GM19452 (cell line): ENCODE data around the gene HSPA12A.

ENCODE experiments used
- ATAC-seq: cut with Tn5 transposase; IDR thresholded peaks from one replicate; pipeline ENCODE4 v1.9.1; 2021; ENCODE audit not compliant: unreplicated experiment

Gene HSPA12A

GRCh38 chr10:116744163-116744753 lies 1.9 kb upstream of the HSPA12A start:
- ATAC-seq = no peak

- ATAC-seq = no peak
Observed at GRCh38 chr10:116743266-116744064, 1.1 kb upstream of the HSPA12A start.

DNA sequence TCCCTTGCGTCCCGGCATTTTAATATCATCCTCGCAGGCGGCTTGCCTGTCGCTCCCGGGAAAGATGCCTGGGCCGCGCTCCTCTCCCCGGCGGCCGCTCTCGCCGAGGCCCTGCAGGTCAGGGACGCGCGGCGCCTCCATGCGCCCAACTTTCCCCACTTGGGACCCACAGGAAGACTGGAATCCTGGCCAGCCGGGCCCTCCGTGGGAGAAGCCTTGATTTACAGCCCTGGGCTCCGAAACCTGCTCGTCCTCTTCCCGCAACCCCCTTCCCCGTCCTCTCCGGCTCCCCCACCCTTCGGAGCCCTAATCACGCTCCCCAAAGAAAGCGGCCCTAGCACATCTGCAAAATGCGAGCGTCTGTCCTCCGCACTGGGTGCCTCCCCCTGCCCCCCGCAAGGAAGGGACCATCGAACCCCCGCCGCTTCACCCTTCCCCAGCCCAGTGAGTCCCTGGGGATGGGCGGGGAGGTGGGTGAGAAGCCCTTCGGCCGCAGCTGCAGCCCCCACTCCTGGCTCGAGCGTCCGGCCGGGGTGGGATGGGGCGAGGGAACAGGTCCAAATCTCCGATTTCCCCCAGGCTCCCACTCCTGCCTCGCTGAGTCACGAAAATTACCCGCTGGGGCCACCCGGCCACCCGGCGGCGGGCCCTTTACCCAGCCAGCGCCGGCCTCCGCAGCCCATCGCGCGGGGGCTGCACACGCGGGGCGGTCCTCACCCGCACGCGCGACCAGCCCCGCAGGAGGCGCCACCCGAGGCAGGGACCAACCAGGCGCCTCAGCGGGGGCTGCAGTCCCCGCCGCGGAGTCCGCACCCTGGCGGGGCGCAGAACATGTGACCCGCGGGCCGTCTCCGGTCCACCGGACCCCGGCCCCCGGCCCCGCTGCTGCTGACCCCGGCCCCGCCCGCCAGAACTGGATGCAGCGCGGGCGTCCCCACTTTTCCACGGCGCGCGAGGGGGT lies 695 bp downstream of the HSPA12A start:
- ATAC-seq = peak; percentile 11

GRCh38 chr10:116740971-116741370 lies 1.4 kb downstream of the HSPA12A start:
- ATAC-seq = no peak

DNA sequence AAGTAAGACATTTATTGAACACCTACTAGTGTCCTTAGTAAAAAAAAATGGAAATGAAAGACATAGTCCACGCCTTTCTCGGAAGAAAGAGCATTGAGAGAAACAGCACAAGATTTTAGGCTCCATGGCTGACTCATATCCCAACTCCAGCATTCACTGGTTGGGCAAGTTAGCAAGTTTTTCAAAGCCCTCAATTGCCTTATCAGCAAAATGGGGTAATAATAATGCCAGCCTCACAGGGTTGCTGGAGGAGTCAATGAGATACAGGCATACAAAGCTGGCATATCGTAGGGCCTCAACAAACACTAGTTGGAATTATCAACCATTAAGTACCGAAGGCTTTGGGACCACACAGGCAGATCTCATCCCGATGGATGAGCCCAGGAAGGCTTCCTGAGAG lies 4.0 kb downstream of the HSPA12A start:
- ATAC-seq = no peak

GRCh38 chr10:116737627-116738327 lies 4.6 kb downstream of the HSPA12A start:
- ATAC-seq = no peak

- ATAC-seq = no peak
Observed at GRCh38 chr10:116733566-116733965, 8.8 kb downstream of the HSPA12A start.

- no peak for ATAC-seq
Observed at GRCh38 chr10:116732573-116732972, 9.8 kb downstream of the HSPA12A start.

GRCh38 chr10:116730464-116731260 lies 11.7 kb downstream of the HSPA12A start:
- ATAC-seq = no peak

- no peak for ATAC-seq
Observed at GRCh38 chr10:116729243-116729642, 13.1 kb downstream of the HSPA12A start.

DNA sequence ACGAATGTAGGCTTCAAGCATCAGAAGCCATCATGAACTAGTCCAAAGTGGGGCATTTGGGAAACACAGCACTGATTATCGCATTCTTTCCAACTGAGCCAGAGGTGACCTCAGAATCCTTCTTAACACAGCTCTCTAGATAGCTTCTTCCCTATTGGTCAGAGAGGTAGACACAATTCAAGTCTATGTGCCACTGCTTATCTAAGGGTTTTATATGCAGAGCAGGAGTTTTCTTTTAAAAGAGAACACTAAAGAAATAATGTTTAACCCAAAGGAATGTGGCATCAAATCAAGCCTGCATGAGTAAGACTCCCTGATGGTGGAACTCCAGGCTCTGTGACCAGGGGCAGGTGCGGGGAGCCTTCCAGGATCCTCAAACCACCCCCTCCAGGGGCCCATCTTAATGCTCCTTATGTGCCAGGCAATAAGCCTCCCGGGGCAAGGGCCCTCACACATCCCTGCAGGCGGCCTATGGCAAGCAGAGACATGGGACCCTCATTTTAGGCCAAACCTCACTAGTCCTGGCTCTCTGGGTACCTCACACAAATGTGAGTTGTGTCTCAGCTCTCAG lies 13.8 kb downstream of the HSPA12A start:
- ATAC-seq = no peak

DNA sequence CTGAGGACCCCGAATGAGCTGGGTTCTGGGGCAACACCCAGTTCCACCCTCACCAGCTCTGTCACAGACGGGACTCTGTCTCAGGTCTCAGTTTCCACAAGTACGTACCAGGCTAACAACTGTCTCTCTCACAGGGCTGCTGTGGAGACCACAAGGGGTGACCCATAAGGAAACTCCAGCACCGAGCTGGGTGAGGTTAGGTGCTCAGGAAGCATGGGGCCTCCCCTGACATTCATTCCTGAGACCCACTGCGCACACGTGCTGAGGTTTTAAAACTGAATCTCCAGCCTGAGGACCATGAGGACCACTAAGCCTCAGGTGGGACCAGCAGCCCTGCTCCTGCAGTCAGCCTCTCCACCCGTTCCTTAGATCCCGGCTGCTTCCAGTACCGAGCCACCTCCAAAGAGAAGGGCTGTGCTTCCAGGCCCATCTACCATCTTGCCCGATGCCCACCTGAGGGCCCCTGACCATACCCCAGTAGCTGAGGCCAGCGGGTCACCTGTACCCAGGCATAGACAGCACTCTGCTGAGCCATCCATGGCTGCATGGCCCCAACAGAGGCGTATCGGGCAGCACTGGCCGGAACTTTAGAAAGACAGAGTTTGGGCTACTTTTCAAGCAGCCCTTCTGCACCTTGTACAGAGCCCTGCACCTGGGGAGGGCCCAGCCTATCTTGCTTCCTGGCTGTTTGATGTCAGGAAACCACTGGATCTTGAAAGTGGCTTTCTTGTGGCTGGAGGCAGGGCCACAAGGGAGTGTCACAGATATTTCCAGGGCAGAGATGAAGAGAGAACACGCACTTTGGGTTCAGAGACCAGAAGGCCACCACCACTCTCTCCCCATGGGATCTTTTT lies 18.7 kb downstream of the HSPA12A start:
- ATAC-seq = no peak

- no peak for ATAC-seq
Observed at GRCh38 chr10:116722736-116723427, 19.5 kb downstream of the HSPA12A start.

DNA sequence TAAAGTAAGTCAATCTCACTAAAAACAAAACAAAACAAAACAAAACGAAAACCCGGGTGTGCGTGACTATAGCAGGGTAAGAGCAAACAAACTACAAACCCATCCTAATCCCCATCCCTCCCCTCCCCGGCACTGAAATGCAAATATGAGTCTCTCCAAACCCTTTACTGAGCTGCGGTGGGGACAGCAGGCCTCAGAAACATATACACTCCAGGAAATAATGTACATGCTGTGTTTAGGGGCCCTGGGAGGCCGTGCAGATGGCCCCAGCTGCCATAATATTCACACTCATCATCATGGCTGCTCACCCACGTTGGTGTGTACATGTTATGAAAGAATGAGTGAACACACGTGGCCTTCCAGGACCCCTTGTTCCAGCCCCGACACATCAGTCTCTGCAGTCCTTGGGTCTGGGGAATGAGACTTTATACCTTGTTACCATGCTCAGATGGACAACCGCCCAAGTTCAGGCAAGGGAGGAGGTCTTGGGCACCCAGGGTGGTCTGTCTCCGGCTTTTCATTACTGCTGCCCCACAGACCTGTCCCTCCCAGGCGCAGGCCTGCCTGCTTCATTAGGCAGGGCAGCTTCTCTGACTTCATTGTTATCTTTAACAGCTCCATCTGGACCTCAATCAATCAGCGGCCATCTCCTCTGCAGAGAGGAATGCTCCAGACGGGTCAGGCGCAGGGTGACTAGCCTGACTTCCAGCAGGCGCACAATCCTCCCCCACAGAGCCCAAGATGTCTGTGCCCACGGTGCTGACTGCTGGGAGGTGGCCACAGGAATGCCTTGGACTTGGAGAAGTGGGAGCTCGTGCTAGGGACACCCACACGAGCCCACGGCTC lies 20.6 kb downstream of the HSPA12A start:
- ATAC-seq = no peak

DNA sequence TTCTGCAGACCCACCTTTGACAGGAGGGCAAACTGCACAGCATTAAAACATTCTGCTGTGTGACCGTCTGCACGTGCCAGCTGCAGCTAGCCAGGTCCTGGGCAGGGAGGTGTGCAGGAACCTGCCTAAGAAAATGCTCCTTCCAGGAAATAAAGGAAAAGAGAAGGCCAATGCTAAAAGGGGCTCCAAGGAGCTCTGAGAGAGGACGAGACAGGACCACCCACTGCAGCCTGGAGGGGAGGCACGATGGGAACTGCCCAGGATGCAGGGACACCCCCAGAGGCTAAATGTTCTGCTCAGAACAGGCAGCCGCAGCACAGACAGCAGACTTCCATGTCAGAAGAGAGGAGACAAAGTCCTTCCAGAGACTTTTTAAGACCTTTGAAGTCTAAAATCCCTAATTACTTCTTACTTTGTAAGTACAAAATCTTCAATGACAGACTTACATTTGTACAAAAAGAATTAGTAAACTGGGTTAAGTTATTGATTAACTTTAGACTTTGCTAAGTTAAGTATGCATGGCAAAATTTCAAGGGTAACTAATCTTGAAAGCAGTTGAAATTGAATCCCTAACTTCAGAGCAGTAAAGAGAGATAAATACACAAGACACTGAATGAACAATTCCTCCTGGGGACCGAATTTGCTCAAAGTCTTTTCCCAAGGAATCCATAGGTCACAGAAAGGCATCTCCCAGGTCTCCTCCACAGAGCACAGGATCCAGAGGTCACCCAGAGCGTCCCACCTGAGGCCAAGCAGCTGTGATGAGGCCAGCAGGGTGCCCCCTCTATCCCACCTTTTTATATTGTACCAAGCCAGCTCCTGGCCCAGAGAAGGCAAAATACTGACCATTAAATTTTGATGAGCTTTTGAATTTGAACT lies 21.5 kb downstream of the HSPA12A start:
- ATAC-seq = no peak

- ATAC-seq = no peak
Observed at GRCh38 chr10:116720241-116720643, 22.1 kb downstream of the HSPA12A start.
